Fibroblast of lung (primary cell): ENCODE results near the gene SMAD4. TPM values are rescaled to one million over a fixed set of nuclear protein-coding genes. Genes with fewer than 3 reads are reported as not detected.

Experiments used
- DNase-seq, 2 donors: peaks; one replicate each; pipeline versions ENCODE4 v3.0.0 to v3.0.0-alpha.2; 2010; ENCODE audit warnings: low read depth in 2 of 2
- H2AFZ ChIP-seq: 2 replicates; pipeline ENCODE4 v1.5.1; 2012; ENCODE audit warnings: low read length, control low read depth, inconsistent platforms
- H3K27ac ChIP-seq: 2 replicates; pipeline ENCODE4 v1.5.1; 2011; ENCODE audit warnings: low read length, control low read depth; ENCODE audit not compliant: insufficient read depth
- H3K27me3 ChIP-seq: 2 replicates; pipeline ENCODE4 v1.5.1; 2011; ENCODE audit warnings: mild to moderate bottlenecking, low read length; ENCODE audit not compliant: control insufficient read depth, insufficient read depth
- H3K36me3 ChIP-seq: 2 replicates; pipeline ENCODE4 v1.5.1; 2011; ENCODE audit warnings: low read length; ENCODE audit not compliant: control insufficient read depth, insufficient read depth
- H3K4me1 ChIP-seq: 2 replicates; pipeline ENCODE4 v1.5.1; 2011; ENCODE audit warnings: low read length; ENCODE audit not compliant: control insufficient read depth, insufficient read depth; ENCODE audit errors: extremely low read depth
- H3K4me2 ChIP-seq: 2 replicates; pipeline ENCODE4 v1.5.1; 2011; ENCODE audit warnings: low read length, control low read depth; ENCODE audit not compliant: insufficient read depth; ENCODE audit errors: extremely low read depth
- H3K4me3 ChIP-seq, 4 experiments: fragments of 200-600 bp in 1 of 4; sonication (generic) in 1 of 4; replicated peaks in 1 of 4; 2 replicates each; pipeline ENCODE4 v1.5.1; 2011 to 2016; ENCODE audit warnings: low read length in 4 of 4, low read depth in 3 of 4, mild to moderate bottlenecking in 3 of 4, control low read depth in 2 of 4, inconsistent platforms in 1 of 4, mixed read lengths in 1 of 4; ENCODE audit not compliant: insufficient read depth in 1 of 4; ENCODE audit errors: control extremely low read depth in 1 of 4
- H3K79me2 ChIP-seq: 2 replicates; pipeline ENCODE4 v1.5.1; 2012; ENCODE audit warnings: mild to moderate bottlenecking, low read length, inconsistent platforms; ENCODE audit not compliant: control insufficient read depth, insufficient read depth
- H3K9ac ChIP-seq: 2 replicates; pipeline ENCODE4 v1.5.1; 2011; ENCODE audit warnings: mild to moderate bottlenecking, low read length, control low read depth; ENCODE audit not compliant: insufficient read depth
- H3K9me3 ChIP-seq: 2 replicates; pipeline ENCODE4 v1.5.1; 2012; ENCODE audit warnings: low read depth, low read length; ENCODE audit not compliant: control insufficient read depth, insufficient read depth
- H4K20me1 ChIP-seq: 2 replicates; pipeline ENCODE4 v1.5.1; 2011; ENCODE audit warnings: low read length; ENCODE audit not compliant: control insufficient read depth, insufficient read depth; ENCODE audit errors: extremely low read depth
- CTCF ChIP-seq, 2 donors: IDR thresholded peaks in 1 of 2; conservative IDR thresholded peaks in 1 of 2; 1 replicate in 1 of 2; 2 replicates in 1 of 2; pipeline ENCODE4 v1.5.1; 2011 to 2012; ENCODE audit warnings: low read length in 2 of 2, control low read depth in 1 of 2, inconsistent platforms in 1 of 2, low read depth in 1 of 2, mild to moderate bottlenecking in 1 of 2
- EZH2 ChIP-seq: IDR thresholded peaks from 2 replicates; pipeline ENCODE4 v1.5.1; 2012; ENCODE audit warnings: low read length, control low read depth, mild to moderate bottlenecking; ENCODE audit errors: missing control alignments
- polyA plus RNA-seq, 2 donors: library from polyadenylated mRNA; depleted of rRNA in 1 of 2; stranded (reverse) in 1 of 2; unstranded in 1 of 2; fragments of >200 nt; gene quantifications; 2 replicates each; pipeline ENCODE4 v1.2.1, GENCODE V29; 2011 to 2012; ENCODE audit warnings: missing spikeins in 1 of 2
- total RNA-seq: library from RNA; depleted of rRNA; stranded (reverse); fragments of >200 nt; gene quantifications from 2 replicates; pipeline ENCODE4 v1.2.1, GENCODE V29; 2014

SMAD4 gene
- total and polyA plus RNA-seq, 2 donors (not counting 1 experiment from before 2014, with no cell fraction given): 71.5 to 161 TPM

GRCh38 chr18:51097021-51097822, 67.2 kb downstream of the SMAD4 start:
- no peak overlapping the region for H3K4me3 ChIP-seq
- no peaks in the 10 kb centered on the region for H3K79me2 ChIP-seq
- no peaks in the 10 kb centered on the region for H3K27me3 ChIP-seq
- H3K4me1 ChIP-seq: no peaks in the 10 kb centered on the region
- H2AFZ ChIP-seq: no peak overlapping the region
- H3K4me2 ChIP-seq: no peak overlapping the region
- H3K27ac ChIP-seq: no peak overlapping the region
- DNase-seq: no peak
- H4K20me1 ChIP-seq: no peaks in the 10 kb centered on the region
- H3K9ac ChIP-seq: no peak overlapping the region
- H3K36me3 ChIP-seq: no peaks in the 10 kb centered on the region
- no peaks in the 10 kb centered on the region for H3K9me3 ChIP-seq
- TF ChIP-seq CTCF (conservative IDR thresholded peaks at IDR 0.05 in 1 of 2, IDR thresholded peaks at IDR 0.05 in 1 of 2; ENCODE audit: low read depth in 1 of 2, low read length in 2 of 2) (no peak), EZH2 (no peak)

- H3K4me1 ChIP-seq: no peaks in the 10 kb centered on the region
- no peaks in the 10 kb centered on the region for H3K79me2 ChIP-seq
- H3K9me3 ChIP-seq: no peaks in the 10 kb centered on the region
- DNase-seq: no peak
- no peaks in the 10 kb centered on the region for H3K27me3 ChIP-seq
- no peaks in the 10 kb centered on the region for H4K20me1 ChIP-seq
- H3K27ac ChIP-seq: no peak overlapping the region
- no peak overlapping the region for H3K4me2 ChIP-seq
- H3K36me3 ChIP-seq: no peaks in the 10 kb centered on the region
- no peak overlapping the region for H2AFZ ChIP-seq
- TF ChIP-seq EZH2: no peak
- TF ChIP-seq CTCF (conservative IDR thresholded peaks at IDR 0.05 in 1 of 2, IDR thresholded peaks at IDR 0.05 in 1 of 2; ENCODE audit: low read depth in 1 of 2, low read length in 2 of 2): no peak
- H3K9ac ChIP-seq: no peak overlapping the region
- no peak overlapping the region for H3K4me3 ChIP-seq
Observed at GRCh38 chr18:51098082-51098481, 68.1 kb downstream of the SMAD4 start.

- no peaks in the 10 kb centered on the region for H3K27me3 ChIP-seq
- H3K27ac ChIP-seq: no peak overlapping the region
- no peaks in the 10 kb centered on the region for H3K4me1 ChIP-seq
- H3K9ac ChIP-seq: no peak overlapping the region
- no peak for DNase-seq
- H4K20me1 ChIP-seq: no peaks in the 10 kb centered on the region
- H3K9me3 ChIP-seq: no peaks in the 10 kb centered on the region
- TF ChIP-seq EZH2 (no peak), CTCF (conservative IDR thresholded peaks at IDR 0.05 in 1 of 2, IDR thresholded peaks at IDR 0.05 in 1 of 2; ENCODE audit: low read depth in 1 of 2, low read length in 2 of 2) (no peak)
- H3K4me3 ChIP-seq: no peak overlapping the region
- no peak overlapping the region for H2AFZ ChIP-seq
- H3K79me2 ChIP-seq: no peaks in the 10 kb centered on the region
- H3K4me2 ChIP-seq: no peak overlapping the region
- H3K36me3 ChIP-seq: no peaks in the 10 kb centered on the region
Observed at GRCh38 chr18:51098513-51098912, 68.5 kb downstream of the SMAD4 start.
